CD14-positive monocyte (primary cell): ENCODE results near the gene HSPB6. TPM values are rescaled to one million over a fixed set of nuclear protein-coding genes. Genes with fewer than 3 reads are reported as not detected.

Experiments used
- DNase-seq, 3 donors: peaks; one replicate each; pipeline ENCODE4 v3.0.0-alpha.2; 2011 to 2022
- H2AFZ ChIP-seq: 2 replicates; pipeline ENCODE4 v1.6.0; 2012; ENCODE audit warnings: mild to moderate bottlenecking, low read depth, low read length, inconsistent platforms; ENCODE audit not compliant: insufficient read depth, poor library complexity, severe bottlenecking
- H3K27ac ChIP-seq, 2 donors: 1 replicate in 1 of 2; 2 replicates in 1 of 2; pipeline ENCODE4 v1.5.1; 2012 to 2013; ENCODE audit warnings: low read length in 2 of 2, control low read depth in 1 of 2, inconsistent platforms in 1 of 2, low read depth in 1 of 2, mild to moderate bottlenecking in 1 of 2
- H3K27me3 ChIP-seq, 2 donors: one replicate each; pipeline versions ENCODE4 v1.6.0 to v1.6.1; 2011 to 2013; ENCODE audit warnings: low read length in 2 of 2; ENCODE audit not compliant: control insufficient read depth in 2 of 2, insufficient read depth in 2 of 2
- H3K36me3 ChIP-seq, 2 donors: replicated peaks in 1 of 2; 1 replicate in 1 of 2; 2 replicates in 1 of 2; pipeline versions ENCODE4 v1.5.1 to v1.6.1; 2012 to 2013; ENCODE audit warnings: low read length in 2 of 2, control low read depth in 1 of 2, inconsistent platforms in 1 of 2, mild to moderate bottlenecking in 1 of 2; ENCODE audit not compliant: insufficient read depth in 2 of 2, control insufficient read depth in 1 of 2
- H3K4me1 ChIP-seq, 2 donors: 1 replicate in 1 of 2; 2 replicates in 1 of 2; pipeline versions ENCODE4 v1.5.1 to v1.6.1; 2012 to 2013; ENCODE audit warnings: low read length in 2 of 2, control low read depth in 1 of 2, inconsistent platforms in 1 of 2, mild to moderate bottlenecking in 1 of 2, moderate library complexity in 1 of 2; ENCODE audit not compliant: insufficient read depth in 2 of 2, control insufficient read depth in 1 of 2
- H3K4me2 ChIP-seq: replicated peaks from 2 replicates; pipeline ENCODE3; 2012; ENCODE audit warnings: low read length, moderate library complexity, mild to moderate bottlenecking; ENCODE audit not compliant: poor library complexity, severe bottlenecking; ENCODE audit errors: extremely low read depth
- H3K4me3 ChIP-seq, 3 experiments: fragments of 200-600 bp in 1 of 3; sonication (generic) in 1 of 3; replicated peaks in 1 of 3; 1 replicate in 2 of 3; 2 replicates in 1 of 3; pipeline ENCODE4 v1.5.1; 2011 to 2013; ENCODE audit warnings: low read length in 3 of 3, mild to moderate bottlenecking in 3 of 3, control low read depth in 2 of 3, low read depth in 2 of 3, inconsistent platforms in 1 of 3, moderate library complexity in 1 of 3
- H3K79me2 ChIP-seq: 2 replicates; pipeline ENCODE4 v1.6.0; 2012; ENCODE audit warnings: mild to moderate bottlenecking, control low read depth, inconsistent platforms, low read length, moderate library complexity; ENCODE audit not compliant: insufficient read depth
- H3K9ac ChIP-seq: 2 replicates; pipeline ENCODE4 v1.6.0; 2017; ENCODE audit warnings: low read length, mild to moderate bottlenecking; ENCODE audit not compliant: insufficient read depth, poor library complexity, severe bottlenecking
- H3K9me3 ChIP-seq, 2 donors: replicated peaks in 1 of 2; 1 replicate in 1 of 2; 2 replicates in 1 of 2; pipeline versions ENCODE4 v1.5.1 to v1.6.1; 2012 to 2013; ENCODE audit warnings: low read length in 2 of 2, control low read depth in 1 of 2; ENCODE audit not compliant: control insufficient read depth in 1 of 2, insufficient read depth in 1 of 2
- H4K20me1 ChIP-seq: 2 replicates; pipeline ENCODE4 v1.6.0; 2012; ENCODE audit warnings: mild to moderate bottlenecking, low read length, control low read depth, moderate library complexity; ENCODE audit not compliant: insufficient read depth
- H3K27ac Mint-ChIP-seq, 7 donors: one replicate each; pipeline ENCODE4 v1.8.0; 2020; ENCODE audit warnings: mild to moderate bottlenecking in 7 of 7, mixed read lengths in 7 of 7, moderate library complexity in 6 of 7, inconsistent platforms in 2 of 7
- H3K27me3 Mint-ChIP-seq, 3 donors: one replicate each; pipeline ENCODE4 v1.8.0; 2021 to 2022; ENCODE audit warnings: low read depth in 3 of 3, mild to moderate bottlenecking in 3 of 3, mixed read lengths in 3 of 3, moderate library complexity in 3 of 3, inconsistent platforms in 1 of 3
- H3K36me3 Mint-ChIP-seq, 2 donors: one replicate each; pipeline ENCODE4 v1.8.0; 2020; ENCODE audit warnings: mixed read lengths in 2 of 2, inconsistent platforms in 1 of 2, mild to moderate bottlenecking in 1 of 2
- H3K4me1 Mint-ChIP-seq: one replicate; pipeline ENCODE4 v1.8.0; 2020; ENCODE audit warnings: mild to moderate bottlenecking, mixed read lengths
- H3K4me3 Mint-ChIP-seq, 2 donors: one replicate each; pipeline ENCODE4 v1.8.0; 2020; ENCODE audit warnings: mild to moderate bottlenecking in 2 of 2, mixed read lengths in 2 of 2, moderate library complexity in 1 of 2
- H3K9me3 Mint-ChIP-seq, 7 donors: one replicate each; pipeline ENCODE4 v1.8.0; 2020 to 2022; ENCODE audit warnings: mixed read lengths in 7 of 7, mild to moderate bottlenecking in 6 of 7, moderate library complexity in 6 of 7, inconsistent platforms in 2 of 7
- CTCF ChIP-seq: fragments of 200-600 bp; IDR thresholded peaks from one replicate; pipeline ENCODE4 v1.8.0; 2022; ENCODE audit warnings: antibody characterized with exemption, mild to moderate bottlenecking
- WGBS: methylation state at CpG from one replicate; pipeline ENCODE4 v1.1.5; 2013; ENCODE audit warnings: missing lambda C conversion rate; ENCODE audit not compliant: insufficient coverage; 5-methylcytosine and 5-hydroxymethylcytosine counted together
- intact Hi-C, 2 donors: fragments of 100-400 bp; cut with micrococcal nuclease; formaldehyde crosslinking; loops; one replicate each; pipeline versions ENCODE4 v1.15.0 to v1.15.1; 2023
- polyA plus RNA-seq, 3 donors: library from polyadenylated mRNA; depleted of rRNA in 1 of 3; unstranded in 2 of 3; stranded (reverse) in 1 of 3; fragments of 300-500 nt in 2 of 3; fragments of >200 nt in 1 of 3; fragmentation: Illumina TruSeq in 2 of 3; gene quantifications; 1 replicate in 2 of 3; 2 replicates in 1 of 3; pipeline ENCODE4 v1.2.3, GENCODE V29; 2012 to 2021

Gene HSPB6
- polyA plus RNA-seq, 3 donors, result not detected

- Histone ChIP-seq H2AFZ (peak overlapping the region; percentile 77), H3K27ac (peak overlapping the region; percentile 63 to 89), H4K20me1 (peaks cover 43% of the 10 kb centered on the region), H3K9me3 (no peaks in the 10 kb centered on the region), H3K79me2 (peaks cover 37% of the 10 kb centered on the region), H3K4me1 (peaks cover 44 to 55% of the 10 kb centered on the region in 2 donors), H3K27me3 (no peaks in the 10 kb centered on the region), H3K4me2 (peak overlapping the region; percentile 100), H3K9ac (peak overlapping the region; percentile 69), H3K4me3 (peak overlapping the region; percentile 62 to 100 (median 89)), H3K36me3 (peaks cover 32 to 40% of the 10 kb centered on the region in 2 donors)
- TF ChIP-seq CTCF, result peak; percentile 18
- Mint-ChIP-seq H3K4me1 (peaks cover 40% of the 10 kb centered on the region), H3K27me3 (no peaks in the 10 kb centered on the region), H3K36me3 (peaks cover 32 to 48% of the 10 kb centered on the region in 2 donors), H3K27ac (peak overlapping the region; percentile 89 to 97 (median 92)), H3K9me3 (no peaks in the 10 kb centered on the region), H3K4me3 (peak overlapping the region; percentile 88 to 95)
- under 1% methylated on average over 62 of the region's 63 CpGs for WGBS
- DNase-seq, result peak; percentile 93 to 96 (median 95)
- intact Hi-C loops, result loop anchor here (5.0 to 10.0 kb wide), 8 partner anchors 37 to 1594 kb away; partner anchors contain the start of genes ARHGAP33 (in 1 of the 2), CAPNS1 (in 1 of the 2), COX6B1 (in 1 of the 2) and ETV2 (in 1 of the 2)
These were observed 16.2 kb downstream of the HSPB6 start for GRCh38 chr19:35740423-35741202.

GRCh38 chr19:35740108-35740422 is 16.8 kb downstream of the HSPB6 start:
- Mint-ChIP-seq H3K36me3 (peaks cover 37 to 53% of the 10 kb centered on the region in 2 donors), H3K27ac (peak overlapping the region in 3 of 7 donors; percentile 56 to 96 (median 70)), H3K27me3 (no peaks in the 10 kb centered on the region), H3K9me3 (no peaks in the 10 kb centered on the region), H3K4me3 (peak overlapping the region; percentile 88 to 95), H3K4me1 (peaks cover 40% of the 10 kb centered on the region)
- Histone ChIP-seq H3K4me2 (peak overlapping the region; percentile 100), H4K20me1 (peaks cover 45% of the 10 kb centered on the region), H3K27me3 (no peaks in the 10 kb centered on the region), H3K4me3 (peak overlapping the region; percentile 36 to 100 (median 89)), H3K9me3 (no peaks in the 10 kb centered on the region), H3K36me3 (peaks cover 35 to 46% of the 10 kb centered on the region in 2 donors), H3K27ac (peak overlapping the region; percentile 45 to 89), H3K4me1 (peaks cover 44 to 55% of the 10 kb centered on the region in 2 donors), H3K79me2 (peaks cover 36% of the 10 kb centered on the region), H3K9ac (peak overlapping the region; percentile 51), H2AFZ (peak overlapping the region; percentile 77)
- intact Hi-C loops, result loop anchor here (5.0 to 10.0 kb wide), 8 partner anchors 37 to 1595 kb away; partner anchors contain the start of genes ARHGAP33 (in 1 of the 2), CAPNS1 (in 1 of the 2), COX6B1 (in 1 of the 2) and ETV2 (in 1 of the 2)
- no peak for TF ChIP-seq CTCF
- DNase-seq, result no peak
- under 1% methylated on average over 13 of the region's 16 CpGs for WGBS
